H1 (cell line): ENCODE measurements around the gene DDX47. TPM values are rescaled to one million over a fixed set of nuclear protein-coding genes. Genes with fewer than 3 reads are reported as not detected.

ENCODE experiments used
- CTCF ChIA-PET: fragments of 300-600 bp; sonication (Branson Sonifier 250); formaldehyde crosslinking; loops from one replicate; lab custom pipeline; 2021; ENCODE audit not compliant: partially characterized antibody; lab: Charles Lee
- POLR2A ChIA-PET: fragments of 300-600 bp; sonication (Branson Sonifier 250); formaldehyde crosslinking; loops from one replicate; lab custom pipeline; 2021; ENCODE audit warnings: inconsistent platforms; ENCODE audit not compliant: partially characterized antibody; lab: Charles Lee
- DNase-seq, 2 experiments: peaks; one replicate each; pipeline versions ENCODE4 v3.0.0 to v3.0.0-alpha.2; 2010 to 2022; ENCODE audit warnings: low spot score in 2 of 2, low read depth in 1 of 2, mixed read lengths in 1 of 2
- FAIRE-seq: peaks from 2 replicates; lab custom pipeline; 2011; peaks lifted over from hg19 to GRCh38; lab: Jason Lieb, UNC
- H2AFZ ChIP-seq: 2 replicates; pipeline ENCODE4 v1.8.1; 2012; ENCODE audit warnings: low read length, inconsistent platforms
- H2AK5ac ChIP-seq: 2 replicates; pipeline ENCODE4 v1.6.1; 2013; ENCODE audit warnings: low read depth, low read length
- H2BK120ac ChIP-seq: replicated peaks from 2 replicates; pipeline ENCODE3; 2013; ENCODE audit warnings: low read depth, low read length, inconsistent platforms
- H2BK12ac ChIP-seq: 2 replicates; pipeline ENCODE4 v1.6.1; 2013; ENCODE audit warnings: low read depth, low read length
- H2BK15ac ChIP-seq: 2 replicates; pipeline ENCODE4 v1.6.1; 2013; ENCODE audit warnings: low read length
- H2BK20ac ChIP-seq: 2 replicates; pipeline ENCODE4 v1.6.1; 2013; ENCODE audit warnings: low read length
- H2BK5ac ChIP-seq: 2 replicates; pipeline ENCODE4 v1.6.1; 2013; ENCODE audit warnings: low read depth, low read length
- H3K14ac ChIP-seq: 2 replicates; pipeline ENCODE4 v1.6.1; 2013; ENCODE audit warnings: inconsistent platforms; ENCODE audit not compliant: insufficient read length
- H3K18ac ChIP-seq: 2 replicates; pipeline ENCODE4 v1.6.1; 2013; ENCODE audit warnings: low read length; ENCODE audit errors: extremely low read depth
- H3K23ac ChIP-seq: 2 replicates; pipeline ENCODE4 v1.6.1; 2013; ENCODE audit warnings: inconsistent platforms; ENCODE audit not compliant: insufficient read length
- H3K23me2 ChIP-seq: 2 replicates; pipeline ENCODE4 v1.6.1; 2013; ENCODE audit warnings: low read depth, low read length
- H3K27ac ChIP-seq: 2 replicates; pipeline ENCODE4 v1.6.1; 2011; ENCODE audit warnings: low read depth, low read length, inconsistent platforms
- H3K27me3 ChIP-seq, 4 experiments: replicated peaks in 1 of 4; 1 replicate in 1 of 4; 2 replicates in 3 of 4; pipeline versions ENCODE4 v1.6.1 to v1.8.1; 2011 to 2013; ENCODE audit warnings: low read length in 3 of 4, mild to moderate bottlenecking in 3 of 4, inconsistent platforms in 2 of 4, mixed read lengths in 2 of 4, moderate library complexity in 1 of 4; ENCODE audit not compliant: control insufficient read depth in 3 of 4, insufficient read depth in 3 of 4; ENCODE audit errors: extremely low read depth in 1 of 4
- H3K36me3 ChIP-seq, 4 experiments: 2 replicates each; pipeline versions ENCODE4 v1.6.1 to v1.8.1; 2011 to 2013; ENCODE audit warnings: mild to moderate bottlenecking in 4 of 4, low read length in 3 of 4, moderate library complexity in 2 of 4, control low read depth in 1 of 4, inconsistent platforms in 1 of 4; ENCODE audit not compliant: insufficient read depth in 4 of 4, control insufficient read depth in 2 of 4
- H3K4ac ChIP-seq: replicated peaks from 2 replicates; pipeline ENCODE3; 2013; ENCODE audit warnings: low read length, low read depth, mixed read lengths, inconsistent platforms; ENCODE audit not compliant: insufficient read length
- H3K4me1 ChIP-seq, 4 experiments: replicated peaks in 1 of 4; 1 replicate in 1 of 4; 2 replicates in 3 of 4; pipeline versions ENCODE4 v1.6.1 to v1.8.1; 2011 to 2013; ENCODE audit warnings: low read length in 3 of 4, inconsistent platforms in 2 of 4, mixed read lengths in 1 of 4; ENCODE audit not compliant: insufficient read depth in 4 of 4, control insufficient read depth in 3 of 4
- H3K4me2 ChIP-seq, 2 experiments: 2 replicates each; pipeline versions ENCODE4 v1.6.1 to v1.8.1; 2011 to 2013; ENCODE audit warnings: low read depth in 2 of 2, low read length in 2 of 2, control low read depth in 1 of 2, inconsistent platforms in 1 of 2, mild to moderate bottlenecking in 1 of 2; ENCODE audit not compliant: insufficient read depth in 1 of 2
- H3K4me3 ChIP-seq, 4 experiments: fragments of 200-600, 300-600 bp in 1 of 4; sonication (generic), shearing (Covaris generic), sonication (Bioruptor Twin) in 1 of 4; 2 replicates each; pipeline versions ENCODE4 v1.5.1 to v1.8.1; 2011 to 2016; ENCODE audit warnings: low read length in 4 of 4, low read depth in 3 of 4, control low read depth in 2 of 4, inconsistent platforms in 2 of 4, mild to moderate bottlenecking in 2 of 4, mixed read lengths in 1 of 4, moderate library complexity in 1 of 4; ENCODE audit not compliant: insufficient read depth in 2 of 4; ENCODE audit errors: extremely low read depth in 1 of 4
- H3K56ac ChIP-seq: replicated peaks from 2 replicates; pipeline ENCODE3; 2013; ENCODE audit warnings: low read depth, mild to moderate bottlenecking, mixed read lengths, low read length, inconsistent platforms; ENCODE audit not compliant: insufficient read length
- H3K79me1 ChIP-seq: 2 replicates; pipeline ENCODE4 v1.6.1; 2013; ENCODE audit warnings: low read depth, low read length, control low read depth
- H3K79me2 ChIP-seq, 2 experiments: 2 replicates each; pipeline versions ENCODE4 v1.6.1 to v1.8.1; 2012 to 2013; ENCODE audit warnings: low read length in 2 of 2, mild to moderate bottlenecking in 2 of 2, inconsistent platforms in 1 of 2; ENCODE audit not compliant: insufficient read depth in 2 of 2, control insufficient read depth in 1 of 2
- H3K9ac ChIP-seq, 4 experiments: replicated peaks in 1 of 4; 1 replicate in 1 of 4; 2 replicates in 3 of 4; pipeline versions ENCODE4 v1.6.1 to v1.8.1; 2011 to 2013; ENCODE audit warnings: low read depth in 3 of 4, low read length in 3 of 4, control low read depth in 2 of 4, mild to moderate bottlenecking in 2 of 4, moderate library complexity in 2 of 4, inconsistent platforms in 1 of 4; ENCODE audit errors: extremely low read depth in 1 of 4
- H3K9me3 ChIP-seq, 2 experiments: 2 replicates each; pipeline versions ENCODE4 v1.6.1 to v1.8.1; 2012 to 2013; ENCODE audit warnings: mild to moderate bottlenecking in 2 of 2, moderate library complexity in 2 of 2, control low read depth in 1 of 2, inconsistent platforms in 1 of 2, low read depth in 1 of 2, low read length in 1 of 2, mixed read lengths in 1 of 2; ENCODE audit not compliant: insufficient read depth in 2 of 2
- H4K20me1 ChIP-seq, 2 experiments: replicated peaks in 1 of 2; 2 replicates each; pipeline versions ENCODE3 to v1.8.1; 2011 to 2013; ENCODE audit warnings: inconsistent platforms in 2 of 2, low read length in 2 of 2, mild to moderate bottlenecking in 1 of 2; ENCODE audit not compliant: insufficient read depth in 2 of 2, control insufficient read depth in 1 of 2
- H4K5ac ChIP-seq: 2 replicates; pipeline ENCODE4 v1.6.1; 2013; ENCODE audit warnings: low read length, low read depth, mixed read lengths, inconsistent platforms; ENCODE audit not compliant: insufficient read length
- H4K8ac ChIP-seq: 2 replicates; pipeline ENCODE4 v1.8.0; 2013; ENCODE audit warnings: mild to moderate bottlenecking, moderate library complexity, low read length, inconsistent platforms; ENCODE audit not compliant: insufficient read depth; ENCODE audit errors: extremely low read depth
- H4K91ac ChIP-seq: replicated peaks from 2 replicates; pipeline ENCODE3; 2013; ENCODE audit warnings: low read length, mixed read lengths, inconsistent platforms; ENCODE audit not compliant: insufficient read length
- BRCA1 ChIP-seq: IDR thresholded peaks from 2 replicates; pipeline ENCODE4 v1.6.1; 2012; ENCODE audit warnings: low read depth, low read length, improper control_type of control experiment
- GABPA ChIP-seq: IDR thresholded peaks from 2 replicates; pipeline ENCODE4 v1.6.1; 2011; ENCODE audit warnings: mild to moderate bottlenecking, low read length, moderate library complexity, borderline replicate concordance; ENCODE audit not compliant: insufficient read depth
- HDAC2 ChIP-seq, 2 experiments: fragments of 300-600 bp in 1 of 2; sonication (generic) in 1 of 2; IDR thresholded peaks; 2 replicates each; pipeline ENCODE4 v1.6.1; 2011 to 2012; ENCODE audit warnings: low read depth in 2 of 2, low read length in 2 of 2, mild to moderate bottlenecking in 2 of 2, moderate library complexity in 2 of 2, borderline replicate concordance in 1 of 2, inconsistent platforms in 1 of 2
- KDM1A ChIP-seq: fragments of 200-600, 300-600 bp; sonication (generic); IDR thresholded peaks from 2 replicates; pipeline ENCODE4 v1.7.1; 2016; ENCODE audit warnings: mild to moderate bottlenecking, low read length, borderline replicate concordance
- SIRT6 ChIP-seq: IDR thresholded peaks from one replicate; pipeline ENCODE4 v1.7.1; 2012; ENCODE audit warnings: low read length, inconsistent platforms
- SP2 ChIP-seq: IDR thresholded peaks from 2 replicates; pipeline ENCODE4 v1.6.1; 2012; ENCODE audit warnings: mild to moderate bottlenecking, low read length, inconsistent platforms
- SP4 ChIP-seq: IDR thresholded peaks from 2 replicates; pipeline ENCODE4 v1.6.1; 2012; ENCODE audit warnings: low read length, inconsistent platforms
- whole genome bisulfite sequencing, 2 experiments: shearing (Covaris generic) in 1 of 2; methylation state at CpG; one replicate each; pipeline versions ENCODE4 v1.1.6 to v1.1.7; 2013 to 2015; ENCODE audit warnings: low lambda C conversion rate in 2 of 2, mixed read lengths in 2 of 2, inconsistent platforms in 1 of 2, low coverage in 1 of 2, missing lambda C conversion rate in 1 of 2; ENCODE audit not compliant: insufficient replicate concordance in 2 of 2, insufficient coverage in 1 of 2, insufficient read length in 1 of 2; ENCODE audit errors: extremely low coverage in 1 of 2, missing lambda C conversion rate in 1 of 2; 5-methylcytosine and 5-hydroxymethylcytosine counted together
- polyA plus RNA-seq, 7 experiments: library from polyadenylated mRNA; depleted of rRNA in 3 of 7; stranded (reverse) in 5 of 7; unstranded in 2 of 7; fragments of >200 nt in 5 of 7; fragments of 200-250 nt in 2 of 7; gene quantifications; 1 replicate in 5 of 7; 2 replicates in 1 of 7; 4 replicates in 1 of 7; pipeline versions ENCODE4 v1.2.1 to v1.2.3, GENCODE V29; 2011 to 2013; ENCODE audit warnings: missing spikeins in 2 of 7, mixed read lengths in 2 of 7
- total RNA-seq: library from RNA; stranded (reverse); fragmentation: NEBNext Ultra II Directional; extraction: Animal tissue kit (Norgen Biotek cat#: 25700); gene quantifications from 2 replicates; pipeline ENCODE4 v1.2.1, GENCODE V29; 2021

DDX47 gene
- total and polyA plus RNA-seq, 2 of the 8 experiments (the other 6 are each of a cell fraction or from before 2014, with no cell fraction given): 54.4 to 74.2 TPM

DNA sequence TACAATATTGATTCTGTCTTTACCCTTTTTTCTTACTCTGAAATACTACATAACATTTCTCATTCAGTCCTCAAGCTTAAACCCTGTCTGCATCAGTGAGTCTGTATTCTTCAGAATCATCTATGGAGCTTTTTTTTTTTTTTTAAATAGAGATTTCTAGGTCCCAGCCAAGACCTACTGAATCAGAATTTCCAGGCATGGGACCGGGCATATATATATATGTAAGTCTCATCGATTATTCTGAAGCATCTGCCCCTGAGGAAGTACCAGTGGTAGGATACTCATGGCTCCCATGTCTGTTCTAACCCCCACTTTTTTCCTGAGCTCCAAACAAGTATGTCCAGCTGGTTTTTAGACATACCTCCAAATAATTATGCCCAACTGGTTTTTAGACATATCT is 6.1 kb downstream of the DDX47 start:
- H2AK5ac ChIP-seq: no peak overlapping the region
- no peak overlapping the region for H4K5ac ChIP-seq
- H3K4ac ChIP-seq: no peak overlapping the region
- no peak overlapping the region for H3K9ac ChIP-seq
- 90% methylated on average over 2 of the region's 2 CpGs; no CpG with 5 or more reads in 1 of the 2 experiments for WGBS, 2 experiments
- H4K8ac ChIP-seq: no peak overlapping the region
- H3K4me3 ChIP-seq: no peak overlapping the region
- no peak overlapping the region for H3K4me2 ChIP-seq
- H3K79me2 ChIP-seq: peaks cover 3 to 54% of the 10 kb centered on the region in 2 experiments; a peak in 3 of 4 replicates
- H2BK12ac ChIP-seq: no peak overlapping the region
- FAIRE-seq (no peak), DNase-seq (no peak)
- H2AFZ ChIP-seq: no peak overlapping the region
- H3K18ac ChIP-seq: no peak overlapping the region
- no peak overlapping the region for H3K23ac ChIP-seq
- peaks cover 16 to 38% (median 27%) of the 10 kb centered on the region in 4 experiments for H3K36me3 ChIP-seq
- no peaks in the 10 kb centered on the region for H3K4me1 ChIP-seq
- H2BK120ac ChIP-seq: no peak overlapping the region
- H2BK5ac ChIP-seq: no peak overlapping the region
- H3K23me2 ChIP-seq: no peaks in the 10 kb centered on the region
- no peak overlapping the region for H2BK15ac ChIP-seq
- H4K20me1 ChIP-seq: peaks cover 0 to 3% of the 10 kb centered on the region in 2 experiments
- ChIA-PET CTCF (interaction anchor here (1.2 kb wide), 1 partner anchor 82 kb away, joined by 6 read pairs; no protein-coding TSS in a partner anchor), POLR2A (interaction anchor here (1.2 kb wide), 1 partner anchor 14 kb away, joined by 3 read pairs; no protein-coding TSS in a partner anchor)
- H3K79me1 ChIP-seq: no peaks in the 10 kb centered on the region; the same call in none of the 2 replicates
- no peak overlapping the region for H3K14ac ChIP-seq
- no peak overlapping the region for H2BK20ac ChIP-seq
- H4K91ac ChIP-seq: no peak overlapping the region
- no peaks in the 10 kb centered on the region for H3K27me3 ChIP-seq
- no peak overlapping the region for H3K27ac ChIP-seq
- no peak overlapping the region for H3K56ac ChIP-seq
- H3K9me3 ChIP-seq: no peaks in the 10 kb centered on the region
- TF ChIP-seq GABPA (no peak), SP2 (no peak), HDAC2 (IDR thresholded peaks at IDR 0.05; ENCODE audit: borderline replicate concordance in 1 of 2, low read depth in 2 of 2, low read length in 2 of 2) (no peak), BRCA1 (no peak), SP4 (no peak), SIRT6 (no peak), KDM1A (no peak)
